WTC11 (cell line): ENCODE data around the gene ATP5ME. TPM values are rescaled to one million over a fixed set of nuclear protein-coding genes. Genes with fewer than 3 reads are reported as not detected.
A peak's percentile ranks its signal among the peaks of the same experiment; 100 is the strongest.

Experiments used
- ATAC-seq: fragments of 200-7000 bp; cut with Tn5 transposase; 2 replicates; pipeline ENCODE4 v1.10.0; 2021; ENCODE audit warnings: mild to moderate bottlenecking, moderate library complexity
- Bru-seq: library from RNA; stranded (reverse); fragments of 400-500 nt; gene quantifications from one replicate; lab custom pipeline; 2021; lab: Mats Ljungman, UMichigan
- CTCF ChIA-PET: fragments of 300-600 bp; sonication (Branson Sonifier 250); formaldehyde crosslinking; loops from one replicate; lab custom pipeline; 2021; ENCODE audit warnings: antibody characterized with exemption; lab: Charles Lee
- POLR2A ChIA-PET: fragments of 350-600 bp; sonication (Branson Sonifier 250); formaldehyde crosslinking; loops from one replicate; lab custom pipeline; 2021; ENCODE audit warnings: antibody characterized with exemption; lab: Charles Lee
- DNase-seq: peaks from one replicate; pipeline ENCODE4 v3.0.0; 2021; ENCODE audit warnings: low spot score
- H3K27ac Mint-ChIP-seq: 2 replicates; pipeline ENCODE4 v1.8.0; 2021; ENCODE audit warnings: mixed read lengths
- H3K27me3 Mint-ChIP-seq: 2 replicates; pipeline ENCODE4 v1.8.0; 2021; ENCODE audit warnings: low read depth, mild to moderate bottlenecking, moderate library complexity, mixed read lengths
- H3K36me3 Mint-ChIP-seq: 2 replicates; pipeline ENCODE4 v1.8.0; 2021; ENCODE audit warnings: mixed read lengths
- H3K4me1 Mint-ChIP-seq: 2 replicates; pipeline ENCODE4 v1.8.0; 2022; ENCODE audit warnings: mixed read lengths
- H3K4me3 Mint-ChIP-seq: 2 replicates; pipeline ENCODE4 v1.8.0; 2021; ENCODE audit warnings: mild to moderate bottlenecking, moderate library complexity, mixed read lengths
- H3K9me3 Mint-ChIP-seq: 2 replicates; pipeline ENCODE4 v1.8.0; 2021; ENCODE audit warnings: mixed read lengths
- ATF1 ChIP-seq: sonication (generic); formaldehyde crosslinking; IDR thresholded peaks from 2 replicates; pipeline ENCODE4 v1.8.1; 2023; ENCODE audit warnings: mild to moderate bottlenecking, moderate library complexity, missing genetic modification reagents
- ATF3 ChIP-seq: sonication (generic); formaldehyde crosslinking; conservative IDR thresholded peaks from 2 replicates; pipeline ENCODE4 v1.8.1; 2022; ENCODE audit warnings: mild to moderate bottlenecking, missing genetic modification reagents
- CBFB ChIP-seq: sonication (generic); formaldehyde crosslinking; IDR thresholded peaks from 2 replicates; pipeline ENCODE4 v1.8.1; 2022; ENCODE audit warnings: mild to moderate bottlenecking, low read depth, missing genetic modification reagents
- CTCF ChIP-seq: fragments of 200-600 bp; IDR thresholded peaks from 2 replicates; pipeline ENCODE4 v1.8.0; 2022; ENCODE audit warnings: antibody characterized with exemption
- ESRRA ChIP-seq: sonication (generic); formaldehyde crosslinking; IDR thresholded peaks from 2 replicates; pipeline ENCODE4 v1.8.1; 2022; ENCODE audit warnings: mild to moderate bottlenecking, missing genetic modification reagents, borderline replicate concordance
- FOXK1 ChIP-seq: sonication (generic); formaldehyde crosslinking; IDR thresholded peaks from 2 replicates; pipeline ENCODE4 v1.8.0; 2022; ENCODE audit warnings: mild to moderate bottlenecking, moderate library complexity, missing genetic modification reagents
- HMGA2 ChIP-seq: fragments of 250-450 bp; sonication (Bioruptor Pico); IDR thresholded peaks from 2 replicates; pipeline ENCODE4 v1.4.0; 2021; ENCODE audit warnings: mild to moderate bottlenecking, moderate library complexity
- IRF2 ChIP-seq: sonication (generic); formaldehyde crosslinking; IDR thresholded peaks from 2 replicates; pipeline ENCODE4 v1.8.0; 2022; ENCODE audit warnings: low read depth, missing genetic modification reagents, borderline replicate concordance
- MAX ChIP-seq: sonication (generic); formaldehyde crosslinking; IDR thresholded peaks from 2 replicates; pipeline ENCODE4 v1.8.0; 2022; ENCODE audit warnings: mild to moderate bottlenecking, missing genetic modification reagents
- NFE2L1 ChIP-seq: sonication (generic); formaldehyde crosslinking; IDR thresholded peaks from 2 replicates; pipeline ENCODE4 v1.8.1; 2023; ENCODE audit warnings: missing genetic modification reagents
- NR2C2 ChIP-seq: sonication (generic); formaldehyde crosslinking; IDR thresholded peaks from 2 replicates; pipeline ENCODE4 v1.8.0; 2022; ENCODE audit warnings: mild to moderate bottlenecking, missing genetic modification reagents
- PRDM15 ChIP-seq: sonication (generic); formaldehyde crosslinking; IDR thresholded peaks from 2 replicates; pipeline ENCODE4 v1.8.0; 2022; ENCODE audit warnings: missing genetic modification reagents
- PREB ChIP-seq: sonication (generic); formaldehyde crosslinking; IDR thresholded peaks from 2 replicates; pipeline ENCODE4 v1.8.1; 2022; ENCODE audit warnings: mild to moderate bottlenecking, missing genetic modification reagents, moderate library complexity, borderline replicate concordance
- PRRX2 ChIP-seq: fragments of 250-450 bp; sonication (Bioruptor Pico); IDR thresholded peaks from 2 replicates; pipeline ENCODE4 v1.8.0; 2021; ENCODE audit warnings: mild to moderate bottlenecking
- SMAD4 ChIP-seq: sonication (generic); formaldehyde crosslinking; IDR thresholded peaks from 2 replicates; pipeline ENCODE4 v1.8.0; 2022; ENCODE audit warnings: mild to moderate bottlenecking, missing genetic modification reagents
- SOX15 ChIP-seq: fragments of 250-450 bp; sonication (Bioruptor Pico); IDR thresholded peaks from 2 replicates; pipeline ENCODE4 v1.9.0; 2021; ENCODE audit warnings: mild to moderate bottlenecking
- SP1 ChIP-seq: sonication (generic); formaldehyde crosslinking; conservative IDR thresholded peaks from 2 replicates; pipeline ENCODE4 v1.8.1; 2022; ENCODE audit warnings: missing genetic modification reagents
- TEAD1 ChIP-seq: sonication (generic); formaldehyde crosslinking; IDR thresholded peaks from 2 replicates; pipeline ENCODE4 v1.8.0; 2022; ENCODE audit warnings: mild to moderate bottlenecking, missing genetic modification reagents
- ZBTB21 ChIP-seq: sonication (generic); formaldehyde crosslinking; IDR thresholded peaks from 2 replicates; pipeline ENCODE4 v1.8.1; 2023; ENCODE audit warnings: mild to moderate bottlenecking, missing genetic modification reagents, borderline replicate concordance
- ZNF121 ChIP-seq: sonication (generic); formaldehyde crosslinking; IDR thresholded peaks from 2 replicates; pipeline ENCODE4 v1.8.0; 2023; ENCODE audit warnings: missing genetic modification reagents
- ZNF219 ChIP-seq: sonication (generic); formaldehyde crosslinking; IDR thresholded peaks from 2 replicates; pipeline ENCODE4 v1.8.0; 2023; ENCODE audit warnings: missing genetic modification reagents, mild to moderate bottlenecking, borderline replicate concordance
- ZNF263 ChIP-seq: sonication (generic); formaldehyde crosslinking; IDR thresholded peaks from 2 replicates; pipeline ENCODE4 v1.8.1; 2022; ENCODE audit warnings: low read depth, mild to moderate bottlenecking, moderate library complexity, missing genetic modification reagents
- ZNF396 ChIP-seq: fragments of 250-450 bp; sonication (Bioruptor Pico); IDR thresholded peaks from 2 replicates; pipeline ENCODE4 v1.8.0; 2021; ENCODE audit warnings: mild to moderate bottlenecking, moderate library complexity, borderline replicate concordance
- ZNF416 ChIP-seq: fragments of 250-450 bp; sonication (Bioruptor Pico); IDR thresholded peaks from 2 replicates; pipeline ENCODE4 v1.9.0; 2021; ENCODE audit warnings: mild to moderate bottlenecking, inconsistent platforms
- ZNF671 ChIP-seq: fragments of 250-450 bp; sonication (Bioruptor Pico); IDR thresholded peaks from 2 replicates; pipeline ENCODE4 v1.8.0; 2021; ENCODE audit warnings: mild to moderate bottlenecking
- long read RNA-seq, 3 experiments: library from RNA in 1 of 3; library from capped mRNA in 1 of 3; library from polyadenylated mRNA in 1 of 3; unstranded in 2 of 3; stranded (forward) in 1 of 3; transcript quantifications; one replicate each; pipeline ENCODE4 v2.0.0, GENCODE V29; 2021
- total RNA-seq: library from RNA; stranded (reverse); gene quantifications from 3 replicates; pipeline ENCODE4 v1.2.3, GENCODE V29; 2021

ATP5ME gene
- total RNA-seq (458 to 478 TPM (median 468 TPM) in 3 replicates), Bru-seq, nascent RNA (percentile 87 among the genes with signal in this experiment)
- long read RNA-seq, experiment 1, transcript ATP5ME-201 (4 exons, 365 nt): major isoform, 518 of 540 reads
- long read RNA-seq, experiment 1, transcript ATP5ME-202 (3 exons, 300 nt): minor isoform, 5 of 540 reads
- long read RNA-seq, experiment 1, transcript ATP5ME-204 (2 exons, 247 nt): minor isoform, 9 of 540 reads
- long read RNA-seq, experiment 1, partial matches to known transcripts: 1 of 540 reads
- long read RNA-seq, experiment 1, other reads (novel, unspliced or antisense): 4 of 540 reads
- long read RNA-seq, experiment 2, transcript ATP5ME-205 (3 exons, 393 nt): minor isoform, 6 of 269 reads
- long read RNA-seq, experiment 2, transcript ATP5ME-201 (4 exons, 365 nt): major isoform, 229 of 269 reads
- long read RNA-seq, experiment 2, partial matches to known transcripts: 2 of 269 reads
- long read RNA-seq, experiment 2, other reads (novel, unspliced or antisense): 28 of 269 reads
- long read RNA-seq, experiment 3, partial matches to known transcripts: 3 of 6 reads
- long read RNA-seq, experiment 3, other reads (novel, unspliced or antisense): 0 of 6 reads

- Mint-ChIP-seq H3K36me3 (peaks cover 24% of the 10 kb centered on the region), H3K27me3 (peaks cover 3% of the 10 kb centered on the region), H3K4me1 (peaks cover 7% of the 10 kb centered on the region), H3K4me3 (peak within 1 kb of the TSS; percentile 86), H3K9me3 (no peaks in the 10 kb centered on the region), H3K27ac (peak within 1 kb of the TSS; percentile 94)
- POLR2A ChIA-PET: interaction anchor here (0.6 to 1.4 kb wide), 3 partner anchors 10 to 249 kb away, joined by 3 to 7 read pairs (median 4); no protein-coding TSS in a partner anchor
- ATAC-seq: peak; percentile 83
- CTCF ChIA-PET: interaction anchor here (0.6 to 3.2 kb wide), 15 partner anchors 9 to 215 kb away, joined by 3 to 35 read pairs (median 4); partner anchors contain the start of gene PDE6B
- peak; percentile 93 for DNase-seq
- TF ChIP-seq FOXK1 (CRISPR knock-in tag) (peak; percentile 98), ZNF263 (CRISPR knock-in tag) (no peak; the same call in 1 of the 2 replicates), SP1 (CRISPR knock-in tag) (peak; percentile 91), ATF3 (CRISPR knock-in tag) (no peak), CTCF (peak; percentile 94), MAX (CRISPR knock-in tag) (peak; percentile 71; the same call in 1 of the 2 replicates), ZNF396 (CRISPR knock-in tag) (no peak), IRF2 (CRISPR knock-in tag) (no peak), TEAD1 (CRISPR knock-in tag) (no peak), PRDM15 (no peak), HMGA2 (CRISPR knock-in tag) (no peak), ZNF416 (CRISPR knock-in tag) (0 out of 2 replicates have a peak, but pooled peaks have one; percentile 4), ZNF219 (CRISPR knock-in tag) (no peak), ZNF121 (no peak), SMAD4 (no peak), ZBTB21 (peak; percentile 94), ESRRA (CRISPR knock-in tag) (no peak; the same call in 1 of the 2 replicates), NFE2L1 (no peak), CBFB (CRISPR knock-in tag) (peak; percentile 86; the same call in 1 of the 2 replicates), SOX15 (CRISPR knock-in tag) (no peak), NR2C2 (peak; percentile 97), ATF1 (0 out of 2 replicates have a peak, but pooled peaks have one; percentile 52), PRRX2 (CRISPR knock-in tag) (no peak), PREB (CRISPR knock-in tag) (no peak), ZNF671 (CRISPR knock-in tag) (no peak)
These were observed at the start of gene ATP5ME, which contains the start of gene MYL5 for GRCh38 chr4:674172-675035. Gene ATP5ME, minus strand, starts transcription at chr4:674276. Its CDS starts 29 bp downstream, at chr4:674247. Gene MYL5, plus strand, starts transcription at chr4:674542. Its CDS starts 3,485 bp downstream, at chr4:678027.
